Activated CD4-positive, alpha-beta T cell treated with anti-CD3 and anti-CD28 coated beads, Interleukin-2, amount 50 U/mL, for 48 hours (primary cell): Measurements from ENCODE around the gene SMO.
"Not testable (repeated sequence)": the region's sequence is repeated elsewhere in the genome, so short reads cannot be mapped to it uniquely, and the experiment has no call there.

Experiments used
- DNase-seq, 2 experiments: peaks; one replicate each; pipeline ENCODE4 v3.0.0-alpha.2; 2020

Gene SMO

DNA sequence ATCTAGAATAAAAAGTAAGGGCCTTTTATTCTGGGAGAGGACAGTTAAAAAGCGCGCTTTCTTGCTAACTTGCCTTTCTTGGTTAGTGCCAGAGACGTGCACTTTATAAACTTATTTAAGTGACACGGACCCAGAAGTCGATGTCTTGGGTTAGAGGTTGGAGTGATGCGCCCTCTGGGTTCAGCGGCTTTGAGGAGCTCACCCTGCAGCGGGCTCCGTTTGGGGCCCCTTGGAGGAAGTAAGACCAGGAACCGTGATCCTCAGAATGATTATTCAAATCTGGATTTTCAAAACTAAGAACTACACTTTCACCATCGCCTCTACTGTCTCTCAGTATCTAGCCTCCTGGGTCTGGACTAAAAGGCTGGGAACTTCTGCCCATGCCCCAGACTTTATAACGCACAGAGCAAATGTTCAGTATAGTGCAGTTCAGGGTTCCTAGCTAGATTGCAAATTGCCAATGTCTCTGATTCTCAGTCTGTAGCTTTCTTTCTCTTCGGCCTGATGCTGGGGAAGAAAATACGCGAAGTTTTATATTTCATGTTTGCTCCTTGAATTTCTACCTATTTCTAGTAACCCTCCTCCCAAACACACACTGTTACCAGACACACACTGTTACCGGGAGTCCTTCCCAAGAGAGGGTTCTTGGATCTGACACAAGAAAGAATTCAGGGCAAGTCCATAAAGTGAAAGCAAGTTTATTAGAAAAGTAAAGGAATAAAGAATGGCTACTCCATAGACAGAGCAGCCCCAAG is 18.6 kb upstream of the SMO start:
- DNase-seq: peak; percentile 31 to 53

DNA sequence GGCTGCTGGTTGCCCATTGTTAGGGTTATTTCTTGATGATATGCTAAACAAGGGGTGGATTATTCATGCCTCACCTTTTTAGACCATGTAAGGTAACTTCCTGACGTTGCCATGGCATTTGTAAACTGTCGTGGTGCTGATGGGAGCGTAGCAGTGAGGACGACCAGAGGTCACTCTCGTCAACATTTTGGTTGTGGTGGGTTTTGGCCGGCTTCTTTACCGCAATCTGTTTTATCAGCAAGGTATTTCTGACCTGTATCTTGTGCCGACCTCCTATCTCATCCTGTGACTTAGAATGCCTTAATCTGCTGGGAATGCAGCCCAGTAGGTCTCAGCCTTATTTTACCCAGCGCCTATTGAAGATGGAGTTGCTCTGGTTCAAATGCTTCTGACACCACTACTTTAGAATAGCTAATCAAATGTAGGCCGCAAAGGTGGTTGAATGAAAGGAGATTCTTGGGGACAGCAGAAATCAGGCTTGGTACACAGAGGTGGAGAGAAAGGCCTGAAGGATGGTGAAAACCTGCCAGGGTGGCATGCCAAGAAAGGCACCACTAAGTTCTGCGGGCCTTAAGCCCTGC is 17.9 kb upstream of the SMO start:
- DNase-seq: no peak

DNA sequence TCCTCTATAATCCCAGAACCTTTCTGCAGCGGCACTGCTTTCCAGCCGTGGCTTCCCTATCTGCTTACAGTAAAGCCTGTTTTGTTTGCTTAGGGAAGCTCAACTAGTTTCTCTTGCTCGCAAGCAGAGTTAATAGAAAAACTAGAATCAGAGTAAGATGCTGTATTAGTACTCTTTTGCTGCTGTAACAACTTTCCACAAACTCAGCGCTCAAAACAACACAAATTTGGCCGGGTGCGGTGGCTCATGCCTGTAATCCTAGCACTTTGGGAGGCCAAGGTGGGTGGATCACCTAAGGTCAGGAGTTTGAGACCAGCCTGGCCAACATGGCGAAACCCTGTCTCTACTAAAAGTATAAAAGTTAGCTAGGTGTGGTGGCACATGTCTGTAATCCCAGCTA is 14.6 kb upstream of the SMO start:
- not testable (repeated sequence) for DNase-seq

DNA sequence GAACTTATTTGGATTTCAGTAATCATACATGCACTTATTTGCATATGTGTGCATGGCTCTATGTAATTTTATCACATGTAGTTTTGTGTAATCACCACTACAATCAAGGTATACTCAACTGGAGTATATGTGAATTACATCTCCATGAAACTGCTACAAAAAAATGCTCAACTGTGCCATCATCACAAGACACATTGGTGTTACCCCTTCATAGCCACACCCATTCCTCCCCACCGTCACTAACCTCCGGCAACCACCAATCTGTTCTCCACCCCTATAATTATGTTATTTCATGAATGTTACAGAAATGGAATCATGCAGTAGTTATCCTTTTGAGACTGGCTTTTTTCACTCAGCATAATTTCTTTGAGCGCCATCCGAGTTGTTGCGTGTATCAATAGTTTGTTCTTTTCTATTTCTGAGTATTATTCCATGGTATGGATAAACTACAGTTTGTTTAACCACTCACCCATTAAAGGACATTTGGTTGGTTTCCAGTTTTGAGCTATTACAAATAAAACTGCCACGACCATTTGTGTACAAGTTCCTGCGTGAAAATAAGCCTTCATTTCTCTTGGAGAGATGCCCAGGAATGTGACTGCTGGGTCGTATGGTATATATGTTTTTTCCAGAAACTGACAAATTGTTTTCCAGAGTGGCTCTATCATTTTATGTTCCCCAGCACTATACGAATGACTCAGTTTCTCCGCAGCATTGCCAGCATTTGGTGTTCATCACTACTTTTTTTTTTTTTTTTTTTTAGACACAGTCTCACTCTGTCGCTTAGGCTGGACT is 11.3 kb upstream of the SMO start:
- DNase-seq: no peak

DNA sequence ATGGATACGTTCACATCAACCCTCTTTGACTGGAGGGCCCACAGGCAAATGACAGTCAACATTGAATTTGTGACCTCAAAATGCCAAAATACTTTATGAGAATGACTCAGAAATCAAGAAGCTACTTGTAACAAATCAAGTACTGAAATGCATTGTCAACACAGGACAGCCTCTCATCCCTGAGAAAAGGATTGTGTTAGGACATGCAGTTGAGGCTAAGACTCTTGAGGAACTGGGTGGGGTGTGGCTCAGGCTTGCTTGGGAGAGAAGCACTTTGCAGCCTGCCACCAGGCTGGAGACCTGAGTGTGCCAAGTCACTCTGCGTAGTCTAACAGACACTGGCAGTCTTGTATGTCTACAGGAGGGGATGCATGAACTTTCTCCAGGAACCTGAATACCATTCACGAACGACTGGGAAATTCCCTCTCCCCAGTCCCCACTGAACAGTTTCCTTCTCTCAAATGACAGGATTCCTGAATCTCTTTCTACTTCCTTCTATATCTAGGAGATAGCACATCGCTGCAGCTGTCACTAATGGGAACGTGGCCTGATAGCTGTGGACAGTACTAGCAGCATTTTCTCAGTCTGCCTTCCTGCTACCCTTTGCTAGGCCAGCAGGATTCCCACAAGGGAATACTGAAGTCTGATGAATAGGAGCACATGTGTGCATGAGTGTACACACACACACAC is 3.3 kb upstream of the SMO start:
- DNase-seq: no peak

DNA sequence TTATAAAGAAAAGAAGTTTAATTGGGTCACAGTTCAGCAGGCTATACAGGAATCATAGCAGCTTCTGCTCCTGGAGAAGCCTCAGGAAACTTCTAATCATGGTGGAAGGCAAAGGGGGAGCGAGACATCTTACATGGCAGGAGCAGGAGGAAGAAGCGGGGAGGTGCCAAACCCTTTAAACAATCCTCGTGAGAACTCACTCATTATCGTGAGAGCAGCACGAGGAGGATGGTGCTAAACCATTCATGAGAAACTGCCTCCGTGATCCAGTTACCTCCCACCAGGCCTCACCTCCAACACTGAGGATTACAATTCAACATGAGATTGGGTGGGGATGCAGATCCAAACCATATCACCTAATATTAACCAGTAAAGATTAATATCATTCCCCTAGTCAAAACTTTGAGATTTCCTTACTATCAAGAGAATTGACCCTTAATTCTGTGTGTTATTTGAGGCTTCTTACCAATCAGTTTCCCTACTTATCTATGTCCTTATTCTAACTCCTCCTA is 1.6 kb upstream of the SMO start:
- no peak for DNase-seq

DNA sequence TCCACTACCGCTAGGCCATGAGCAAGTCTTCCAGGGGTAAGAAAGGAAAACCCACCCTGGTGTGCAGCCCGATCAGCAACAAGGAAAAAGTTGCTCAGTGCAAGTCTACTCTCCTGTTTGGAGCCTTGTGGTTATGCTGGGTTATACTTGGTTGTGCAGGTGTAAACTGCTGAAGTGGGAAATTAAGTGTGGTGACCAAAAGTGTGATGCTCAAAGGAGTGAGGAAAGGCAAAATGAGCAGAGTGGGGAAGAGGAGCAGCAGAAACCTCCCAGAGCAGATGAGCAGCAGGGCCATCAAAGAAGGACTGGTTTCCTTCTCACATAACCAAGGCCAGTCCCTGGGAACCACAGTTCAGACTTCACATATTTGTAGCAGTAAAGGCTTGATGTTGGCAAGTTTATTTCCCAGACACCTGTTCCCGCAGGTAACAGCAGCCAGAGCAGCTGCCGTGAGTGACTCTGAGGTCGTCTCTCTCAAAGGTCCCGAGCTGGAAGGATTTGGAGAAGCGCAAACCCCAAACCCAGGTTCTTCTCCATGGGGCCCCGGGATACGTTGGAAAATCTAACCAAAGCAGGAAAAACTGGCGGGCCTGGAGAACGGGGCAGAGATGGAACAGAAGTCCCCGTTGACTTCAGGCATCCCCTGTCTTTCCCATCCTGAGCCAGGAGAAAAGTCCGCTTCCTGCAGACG is 607 bp upstream of the SMO start:
- no peak for DNase-seq

DNA sequence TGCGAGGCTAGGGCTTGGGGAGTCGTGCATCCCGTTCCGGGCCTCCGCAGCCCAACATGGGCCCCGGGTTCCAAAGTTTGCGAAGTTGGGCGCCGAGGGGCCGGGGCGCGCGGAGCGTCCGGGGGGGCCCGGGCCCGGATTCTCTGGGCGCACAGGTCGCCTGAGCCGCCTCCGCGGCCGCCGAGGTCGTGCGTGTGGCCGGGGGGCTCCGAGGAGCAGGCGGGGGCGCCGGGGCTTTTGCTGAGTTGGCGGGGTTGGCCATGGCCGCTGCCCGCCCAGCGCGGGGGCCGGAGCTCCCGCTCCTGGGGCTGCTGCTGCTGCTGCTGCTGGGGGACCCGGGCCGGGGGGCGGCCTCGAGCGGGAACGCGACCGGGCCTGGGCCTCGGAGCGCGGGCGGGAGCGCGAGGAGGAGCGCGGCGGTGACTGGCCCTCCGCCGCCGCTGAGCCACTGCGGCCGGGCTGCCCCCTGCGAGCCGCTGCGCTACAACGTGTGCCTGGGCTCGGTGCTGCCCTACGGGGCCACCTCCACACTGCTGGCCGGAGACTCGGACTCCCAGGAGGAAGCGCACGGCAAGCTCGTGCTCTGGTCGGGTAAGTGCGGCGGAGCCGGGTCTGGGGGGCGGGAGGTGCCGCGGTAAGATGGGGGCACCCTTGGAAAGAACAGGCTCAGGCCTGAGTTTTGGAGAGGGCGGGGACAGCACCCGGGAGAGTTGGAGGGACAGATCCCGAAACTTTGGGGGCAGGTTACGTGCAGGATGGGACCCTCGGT is 643 bp downstream of the SMO start:
- no peak for DNase-seq

DNA sequence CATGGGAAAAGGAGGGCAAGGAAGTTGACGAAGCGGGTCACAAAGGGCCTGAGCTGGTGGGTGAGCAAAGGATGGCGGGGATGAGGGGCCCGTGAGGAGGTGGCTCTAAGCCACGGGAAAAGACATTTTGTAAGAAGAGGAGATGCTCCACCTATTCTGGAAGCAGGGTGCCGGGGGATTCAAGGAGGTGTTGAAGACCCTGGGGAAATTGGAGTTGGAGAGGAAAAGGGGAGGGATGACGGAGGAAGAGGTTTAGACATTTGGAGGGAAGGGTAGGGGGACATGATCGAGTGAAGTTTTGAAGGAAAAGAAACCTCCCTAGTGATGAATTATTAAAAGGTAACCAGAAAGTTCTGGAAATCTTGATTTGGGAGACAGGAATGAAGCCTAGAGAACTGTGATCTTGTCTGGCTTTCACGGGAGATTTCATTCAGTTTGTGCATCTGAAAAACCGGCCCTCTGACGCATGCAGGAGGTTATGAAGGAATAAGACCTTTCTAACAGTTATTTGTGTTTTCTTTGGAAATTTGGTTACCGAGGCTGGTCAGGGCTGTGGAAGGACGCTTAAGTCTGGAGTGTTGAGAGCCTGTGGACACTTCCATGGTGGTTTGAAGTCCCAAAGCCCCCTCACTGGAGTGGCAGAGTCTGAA is 1.4 kb downstream of the SMO start:
- no peak for DNase-seq

DNA sequence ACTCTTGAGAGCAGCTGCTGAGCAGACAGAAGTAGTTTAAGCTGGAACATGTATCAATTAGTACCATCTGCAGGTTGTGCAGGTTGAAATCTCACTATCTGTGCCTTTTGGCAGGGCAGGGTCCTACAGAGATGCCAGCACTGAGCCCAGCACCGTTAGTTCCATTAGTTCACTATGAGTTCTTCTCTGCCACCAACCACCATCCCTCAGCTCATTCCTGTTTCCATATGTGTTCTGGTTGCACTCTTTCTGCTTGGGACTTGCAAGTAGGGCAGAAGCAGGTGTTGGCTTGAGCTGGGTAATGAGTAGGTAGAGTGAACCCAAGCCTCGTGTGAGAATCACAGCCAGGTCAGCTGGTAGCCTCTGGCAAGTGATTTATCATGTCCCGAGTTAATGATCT is 2.8 kb downstream of the SMO start:
- no peak for DNase-seq

DNA sequence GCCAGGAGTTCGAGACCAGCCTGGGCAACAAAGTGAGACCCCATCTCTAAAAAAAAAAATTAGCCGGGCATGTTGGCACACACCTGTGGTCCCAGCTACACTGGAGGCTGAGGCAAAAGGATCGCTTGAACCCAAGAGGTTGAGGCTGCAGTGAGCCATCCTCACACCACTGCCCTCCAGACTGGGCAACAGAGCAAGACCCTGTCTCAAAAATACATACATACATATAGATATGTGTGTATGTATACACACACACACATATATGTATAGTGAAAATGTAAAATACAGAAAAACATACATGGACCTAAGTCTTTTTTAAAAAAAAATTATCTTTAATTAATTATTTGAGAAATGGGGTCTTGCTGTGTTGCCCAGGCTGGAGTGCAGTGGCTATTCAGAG is 5.5 kb downstream of the SMO start:
- DNase-seq: no peak

DNA sequence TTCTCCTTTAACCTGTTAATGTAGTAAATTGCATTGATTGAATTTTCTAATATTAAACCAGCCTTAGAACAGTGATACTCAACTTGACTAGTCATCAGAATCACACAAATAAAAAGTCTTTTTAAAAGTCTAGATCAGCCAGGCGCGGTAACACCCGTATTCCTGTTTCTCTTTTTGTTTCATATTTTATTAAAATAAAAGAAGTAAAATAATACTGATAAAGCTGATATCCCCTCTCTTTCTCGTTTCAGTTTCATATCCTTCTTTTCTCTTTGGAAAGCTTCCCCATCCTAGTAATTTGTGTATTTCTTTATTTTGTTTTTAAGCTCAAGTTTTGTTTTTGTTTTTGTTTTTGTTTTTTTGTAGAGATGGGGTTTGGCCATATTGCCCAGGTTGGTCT is 9.3 kb downstream of the SMO start:
- no peak for DNase-seq

DNA sequence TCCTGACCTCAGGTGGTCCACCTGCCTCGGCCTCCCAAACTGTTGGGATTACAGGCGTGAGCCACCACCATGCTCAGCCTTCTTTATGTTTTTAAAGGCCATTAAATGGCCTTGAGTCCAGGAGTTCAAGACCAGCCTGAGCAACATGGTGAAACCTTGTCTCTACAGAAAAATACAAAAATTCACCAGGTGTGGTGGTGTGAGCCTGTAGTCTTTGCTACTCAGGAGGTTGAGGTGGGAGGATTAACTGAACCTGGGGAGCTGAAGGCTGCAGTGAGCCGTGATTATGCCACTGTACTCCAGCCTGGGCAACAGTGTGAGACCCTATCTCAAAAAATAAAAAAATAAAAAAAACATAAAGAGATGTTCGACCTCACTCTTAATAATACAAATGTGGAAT is 11.0 kb downstream of the SMO start:
- no peak for DNase-seq

DNA sequence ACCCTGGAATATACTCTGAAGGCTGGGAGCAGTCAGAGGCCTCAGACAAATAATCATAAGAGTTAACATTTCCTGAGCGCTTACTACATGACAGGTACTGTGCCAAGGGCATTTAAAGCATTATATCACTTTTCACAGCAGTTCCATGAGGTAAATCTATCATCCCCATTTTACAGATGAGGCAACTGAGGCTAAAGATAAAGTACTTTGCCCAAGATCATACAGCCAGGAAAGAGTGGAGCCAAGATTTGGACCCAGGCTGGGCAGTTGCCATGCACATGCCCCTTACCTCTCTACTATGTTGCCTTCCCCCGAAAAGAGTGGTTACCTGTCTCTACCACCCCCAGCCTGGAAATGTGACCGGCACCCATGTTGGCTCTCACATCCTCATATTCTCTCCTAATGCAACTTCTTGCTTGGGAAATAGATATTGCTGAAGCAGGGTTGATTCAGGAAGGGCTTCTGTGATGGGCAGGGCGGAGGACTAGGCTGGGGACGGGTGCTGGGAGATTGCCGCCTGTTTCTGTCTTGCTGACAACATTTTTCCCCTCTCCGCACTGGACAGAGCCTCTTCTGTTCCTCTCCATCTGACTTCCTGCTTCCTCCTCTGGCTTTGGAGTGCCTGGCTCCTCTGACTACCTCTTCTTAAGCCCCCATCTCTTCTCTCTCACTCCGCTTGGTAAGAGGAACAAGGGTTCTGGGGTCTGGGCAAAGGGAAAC is 13.8 kb downstream of the SMO start:
- no peak for DNase-seq

DNA sequence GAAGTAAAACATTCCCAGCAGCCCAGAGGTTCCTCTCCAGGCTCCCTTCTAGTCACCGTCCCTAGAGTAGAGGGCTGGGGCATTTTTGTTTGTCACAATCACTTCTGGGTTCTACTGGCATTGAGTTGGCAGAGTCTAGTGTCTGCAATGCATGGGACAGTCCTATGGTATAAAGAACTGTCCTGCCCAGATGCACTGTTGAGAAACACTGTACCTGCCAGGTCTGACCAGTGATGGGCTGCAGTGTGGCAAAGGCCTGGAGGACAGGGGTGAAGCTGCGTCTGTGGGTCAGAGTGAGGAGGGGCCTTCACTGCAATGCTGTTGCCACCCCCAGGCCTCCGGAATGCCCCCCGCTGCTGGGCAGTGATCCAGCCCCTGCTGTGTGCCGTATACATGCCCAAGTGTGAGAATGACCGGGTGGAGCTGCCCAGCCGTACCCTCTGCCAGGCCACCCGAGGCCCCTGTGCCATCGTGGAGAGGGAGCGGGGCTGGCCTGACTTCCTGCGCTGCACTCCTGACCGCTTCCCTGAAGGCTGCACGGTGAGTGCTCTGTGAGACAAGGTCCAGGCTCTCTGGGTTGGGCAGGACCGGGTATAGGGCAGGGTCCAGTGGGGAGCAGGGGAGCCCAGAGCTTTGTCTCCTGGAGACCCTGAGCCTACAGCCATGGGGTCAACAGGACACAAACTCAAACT is 14.8 kb downstream of the SMO start:
- no peak for DNase-seq

DNA sequence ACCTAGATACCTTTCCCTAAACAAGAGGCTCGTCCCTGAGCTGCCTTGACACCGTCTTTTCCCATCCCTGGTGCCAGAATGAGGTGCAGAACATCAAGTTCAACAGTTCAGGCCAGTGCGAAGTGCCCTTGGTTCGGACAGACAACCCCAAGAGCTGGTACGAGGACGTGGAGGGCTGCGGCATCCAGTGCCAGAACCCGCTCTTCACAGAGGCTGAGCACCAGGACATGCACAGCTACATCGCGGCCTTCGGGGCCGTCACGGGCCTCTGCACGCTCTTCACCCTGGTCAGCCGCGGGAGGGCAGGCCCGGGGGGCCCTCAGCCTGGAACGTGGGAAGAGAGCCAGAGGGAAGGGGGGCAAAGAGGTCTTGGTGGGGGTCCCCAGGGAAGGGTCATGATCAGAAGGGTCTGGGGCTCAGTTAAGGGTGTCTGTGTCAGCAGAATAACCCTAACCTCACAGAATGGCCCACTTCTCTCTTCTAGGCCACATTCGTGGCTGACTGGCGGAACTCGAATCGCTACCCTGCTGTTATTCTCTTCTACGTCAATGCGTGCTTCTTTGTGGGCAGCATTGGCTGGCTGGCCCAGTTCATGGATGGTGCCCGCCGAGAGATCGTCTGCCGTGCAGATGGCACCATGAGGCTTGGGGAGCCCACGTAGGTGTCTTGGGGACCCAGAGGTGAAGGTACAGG is 16.8 kb downstream of the SMO start:
- no peak for DNase-seq

DNA sequence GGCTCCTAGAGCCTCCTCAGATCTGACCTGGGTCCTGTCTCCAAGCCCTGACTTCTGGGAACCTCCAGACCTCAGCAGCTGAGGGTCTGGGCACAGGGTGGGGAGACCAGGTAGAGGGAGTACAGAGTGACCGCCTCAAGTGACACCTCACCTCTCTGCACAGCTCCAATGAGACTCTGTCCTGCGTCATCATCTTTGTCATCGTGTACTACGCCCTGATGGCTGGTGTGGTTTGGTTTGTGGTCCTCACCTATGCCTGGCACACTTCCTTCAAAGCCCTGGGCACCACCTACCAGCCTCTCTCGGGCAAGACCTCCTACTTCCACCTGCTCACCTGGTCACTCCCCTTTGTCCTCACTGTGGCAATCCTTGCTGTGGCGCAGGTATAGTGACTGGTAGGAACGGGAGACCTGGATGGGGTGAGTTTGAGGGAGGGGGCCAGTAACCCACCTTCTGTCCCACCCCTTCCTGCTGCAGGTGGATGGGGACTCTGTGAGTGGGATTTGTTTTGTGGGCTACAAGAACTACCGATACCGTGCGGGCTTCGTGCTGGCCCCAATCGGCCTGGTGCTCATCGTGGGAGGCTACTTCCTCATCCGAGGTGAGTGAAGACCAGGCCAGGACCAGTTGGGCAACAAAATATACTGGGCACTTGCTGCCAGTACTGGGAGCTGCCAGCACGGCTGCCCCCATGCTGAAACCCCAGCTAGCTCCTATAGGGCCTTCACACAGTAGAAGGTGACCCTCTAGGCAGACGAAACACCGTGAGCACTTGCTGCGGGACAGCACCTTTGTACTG is 17.8 kb downstream of the SMO start:
- DNase-seq: no peak

DNA sequence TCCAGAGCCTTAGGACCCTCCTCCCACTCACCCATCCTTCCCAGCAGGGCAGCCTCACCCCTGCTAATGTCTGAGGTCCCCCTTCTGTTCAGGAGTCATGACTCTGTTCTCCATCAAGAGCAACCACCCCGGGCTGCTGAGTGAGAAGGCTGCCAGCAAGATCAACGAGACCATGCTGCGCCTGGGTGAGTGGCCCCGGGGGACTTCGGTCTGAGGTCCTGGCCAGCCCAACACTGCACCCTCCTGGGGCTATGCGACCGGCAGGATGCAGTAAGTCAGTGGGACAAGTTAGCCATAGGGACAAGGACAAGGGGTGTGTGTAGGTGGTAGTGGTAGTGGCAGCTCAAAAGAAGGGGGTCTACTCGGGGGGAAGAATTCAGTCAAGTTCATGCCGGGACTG is 20.2 kb downstream of the SMO start:
- no peak for DNase-seq
